HCT116 (cell line): ENCODE data around the gene CERS6. TPM values are rescaled to one million over a fixed set of nuclear protein-coding genes. Genes with fewer than 3 reads are reported as not detected.

Experiments used
- ATAC-seq: fragments of 200-7000 bp; cut with Tn5 transposase; 2 replicates; pipeline ENCODE4 v1.9.1; 2020; ENCODE audit warnings: mild to moderate bottlenecking, moderate library complexity
- BruUV-seq: library from RNA; stranded (reverse); fragments of 400-500 nt; replicated peaks from 2 replicates; lab custom pipeline; 2021; lab: Mats Ljungman, UMichigan
- CTCF ChIA-PET: fragments of 300-600 bp; sonication (Branson Sonifier 250); formaldehyde crosslinking; loops from one replicate; lab custom pipeline; 2021; ENCODE audit warnings: antibody characterized with exemption; lab: Charles Lee
- POLR2A ChIA-PET: fragments of 300-600, 350-600 bp; sonication (Branson Sonifier 250); formaldehyde crosslinking; loops from one replicate; lab custom pipeline; 2021; ENCODE audit warnings: antibody characterized with exemption; lab: Charles Lee
- RAD21 ChIA-PET, 2 experiments: fragments of 300-600 bp; sonication (Branson Sonifier 250); formaldehyde crosslinking; loops; one replicate each; lab custom pipeline; 2023; ENCODE audit warnings: low total read pairs in 2 of 2; ENCODE audit not compliant: uncharacterized antibody in 2 of 2, unreplicated experiment in 2 of 2, low non-redundant PET in 1 of 2; lab: Charles Lee
- DNase-seq: peaks from one replicate; pipeline ENCODE4 v3.0.0-alpha.2; 2010; ENCODE audit warnings: low read depth, low spot score
- H2AFZ ChIP-seq: fragments of 200-600 bp; shearing (Covaris generic), sonication (generic); 2 replicates; pipeline ENCODE4 v1.6.1; 2017; ENCODE audit warnings: low read depth, mixed run types, mixed read lengths, antibody characterized with exemption, low read length; ENCODE audit not compliant: poor library complexity, severe bottlenecking
- H3K27ac ChIP-seq: 2 replicates; pipeline ENCODE4 v1.5.1; 2012; ENCODE audit warnings: low read depth, low read length
- H3K27me3 ChIP-seq: fragments of 200-600 bp; sonication (generic); 2 replicates; pipeline ENCODE4 v1.6.1; 2016; ENCODE audit warnings: mixed run types, low read length, mixed read lengths; ENCODE audit not compliant: insufficient read depth
- H3K36me3 ChIP-seq, 2 experiments: fragments of 200-500 bp in 1 of 2; fragments of 200-600 bp in 1 of 2; sonication (Bioruptor generic) in 1 of 2; sonication (generic) in 1 of 2; 2 replicates each; pipeline versions ENCODE4 v1.5.1 to v1.6.1; 2014 to 2016; ENCODE audit warnings: low read length in 2 of 2, inconsistent platforms in 1 of 2, mixed read lengths in 1 of 2, mixed run types in 1 of 2; ENCODE audit not compliant: insufficient read depth in 2 of 2, control insufficient read depth in 1 of 2
- H3K4me1 ChIP-seq, 2 experiments: fragments of 200-600 bp in 1 of 2; sonication (generic) in 1 of 2; 2 replicates each; pipeline versions ENCODE4 v1.5.1 to v1.6.1; 2012 to 2017; ENCODE audit warnings: low read length in 2 of 2, inconsistent platforms in 1 of 2, mild to moderate bottlenecking in 1 of 2, mixed read lengths in 1 of 2, mixed run types in 1 of 2, moderate library complexity in 1 of 2; ENCODE audit not compliant: insufficient read depth in 2 of 2, control insufficient read depth in 1 of 2
- H3K4me2 ChIP-seq: fragments of 200-600 bp; sonication (generic); 2 replicates; pipeline ENCODE4 v1.6.1; 2017; ENCODE audit warnings: mixed run types, low read length, mixed read lengths
- H3K4me3 ChIP-seq, 2 experiments: fragments of 200-600 bp in 1 of 2; sonication (generic) in 1 of 2; replicated peaks in 1 of 2; 2 replicates each; pipeline ENCODE4 v1.5.1; 2011 to 2016; ENCODE audit warnings: low read length in 2 of 2, control low read depth in 1 of 2, low read depth in 1 of 2, mild to moderate bottlenecking in 1 of 2, mixed read lengths in 1 of 2, mixed run types in 1 of 2
- H3K79me2 ChIP-seq: fragments of 200-600 bp; sonication (generic); 2 replicates; pipeline ENCODE4 v1.6.1; 2017; ENCODE audit warnings: mild to moderate bottlenecking, mixed run types, low read length, moderate library complexity, mixed read lengths; ENCODE audit not compliant: insufficient read depth
- H3K9ac ChIP-seq: fragments of 200-600 bp; sonication (generic); 2 replicates; pipeline ENCODE4 v1.6.1; 2016; ENCODE audit warnings: low read length, mixed read lengths
- H3K9me2 ChIP-seq: fragments of 200-600 bp; sonication (generic), shearing (Covaris generic); 2 replicates; pipeline ENCODE4 v1.6.1; 2017; ENCODE audit warnings: mixed run types, mild to moderate bottlenecking, moderate library complexity; ENCODE audit not compliant: insufficient read depth
- H3K9me3 ChIP-seq, 2 experiments: fragments of 200-500 bp in 1 of 2; fragments of 200-600 bp in 1 of 2; sonication (Bioruptor generic) in 1 of 2; sonication (generic) in 1 of 2; 2 replicates each; pipeline ENCODE4 v1.6.1; 2014 to 2017; ENCODE audit warnings: low read length in 2 of 2, mixed read lengths in 2 of 2, inconsistent platforms in 1 of 2, low read depth in 1 of 2, mild to moderate bottlenecking in 1 of 2, mixed run types in 1 of 2, moderate library complexity in 1 of 2; ENCODE audit not compliant: control insufficient read depth in 1 of 2, insufficient read depth in 1 of 2
- H4K20me1 ChIP-seq: fragments of 200-600 bp; sonication (generic), shearing (Covaris generic); 2 replicates; pipeline ENCODE4 v1.6.1; 2017; ENCODE audit warnings: mixed run types, mild to moderate bottlenecking, moderate library complexity; ENCODE audit not compliant: insufficient read depth
- ELF1 ChIP-seq: IDR thresholded peaks from 2 replicates; pipeline ENCODE4 v1.6.1; 2012; ENCODE audit warnings: low read depth, borderline replicate concordance
- FOSL1 ChIP-seq: IDR thresholded peaks from 2 replicates; pipeline ENCODE4 v1.6.1; 2012; ENCODE audit warnings: low read depth
- REST ChIP-seq: IDR thresholded peaks from 2 replicates; pipeline ENCODE4 v1.6.1; 2012; ENCODE audit warnings: low read depth
- TCF7L2 ChIP-seq: IDR thresholded peaks from 2 replicates; pipeline ENCODE4 v1.7.0; 2011; ENCODE audit warnings: borderline replicate concordance, inconsistent platforms; ENCODE audit not compliant: insufficient read depth, insufficient read length; ENCODE audit errors: extremely low read depth
- YY1 ChIP-seq: IDR thresholded peaks from 2 replicates; pipeline ENCODE4 v1.6.1; 2011; ENCODE audit warnings: low read length, low read depth, moderate library complexity, mild to moderate bottlenecking; ENCODE audit not compliant: insufficient replicate concordance; ENCODE audit errors: extremely low read depth
- intact Hi-C: fragments of 100-400 bp; cut with micrococcal nuclease; formaldehyde crosslinking; loops from 2 replicates; pipeline ENCODE4 v1.10.0; 2022
- total RNA-seq: library from RNA; stranded (reverse); gene quantifications from one replicate; pipeline ENCODE4 v1.2.1, GENCODE V29; 2021; ENCODE audit not compliant: unreplicated experiment

CERS6 gene
- total RNA-seq, 1 experiment from 2014 or later, result 37.0 TPM

DNA sequence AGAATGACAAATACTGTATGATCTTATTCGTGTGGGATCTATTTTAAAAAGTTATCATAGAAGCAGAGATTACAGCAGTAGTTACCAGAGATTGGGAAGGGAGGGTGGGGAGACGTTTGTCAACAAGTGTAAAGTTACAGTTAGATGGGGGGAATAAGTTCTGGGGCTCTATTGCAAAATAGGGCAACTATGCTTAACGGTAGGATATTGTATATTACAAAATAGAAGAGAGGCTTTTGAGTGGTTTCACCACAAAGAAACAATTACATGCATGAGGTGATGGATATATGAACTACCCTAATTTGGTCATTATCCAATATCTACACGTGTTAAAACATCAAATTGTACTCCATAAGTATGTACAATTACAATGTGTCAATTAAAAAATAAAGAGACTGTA, 223.0 kb downstream of the CERS6 start:
- Histone ChIP-seq H3K36me3 (no peaks in the 10 kb centered on the region), H4K20me1 (no peaks in the 10 kb centered on the region)
- TF ChIP-seq YY1 (no peak), ELF1 (no peak), FOSL1 (no peak), TCF7L2 (no peak), REST (no peak)
- TF ChIP-seq, all 23 proteins: peak for 0
- Histone ChIP-seq H3K4me1 (0 out of 4 replicates have a peak, but pooled peaks cover 4 to 6% of the 10 kb centered on the region in 2 experiments), H2AFZ (no peak overlapping the region), H3K9me3 (no peaks in the 10 kb centered on the region), H3K79me2 (no peaks in the 10 kb centered on the region), H3K27ac (no peak overlapping the region), H3K27me3 (no peaks in the 10 kb centered on the region), H3K9ac (no peak overlapping the region), H3K4me2 (no peak overlapping the region), H3K4me3 (no peak overlapping the region), H3K9me2 (no peaks in the 10 kb centered on the region)
- DNase-seq, result no peak
- no TSS peak for BruUV-seq
- CTCF ChIA-PET, result no interaction called here
- intact Hi-C loops, result no loop called here
- no peak for ATAC-seq
- RAD21 ChIA-PET, result no interaction called here
- POLR2A ChIA-PET, result no interaction called here
